ENCODE results near the gene DUSP16.
"Not testable (repeated sequence)": the region's sequence is repeated elsewhere in the genome, so short reads cannot be mapped to it uniquely, and the experiment has no call there.

DUSP16 gene

GRCh38 chr12:12585115-12585863 is 22.6 kb upstream of the DUSP16 start:
- TF ChIP-seq POLR2A (IDR thresholded peaks at IDR 0.05; ENCODE audit: low read depth, low read length) (no peak), PAX5 (IDR thresholded peaks at IDR 0.05; ENCODE audit: insufficient read depth, low read length, severe bottlenecking) (no peak), SPI1 (IDR thresholded peaks at IDR 0.05; ENCODE audit: low read depth, low read length) (no peak), POU2F2 (IDR thresholded peaks at IDR 0.05; ENCODE audit: low read depth, low read length) (no peak), POLR2AphosphoS5 (IDR thresholded peaks at IDR 0.05; ENCODE audit: low read depth, low read length) (no peak), TAF1 (IDR thresholded peaks at IDR 0.05; ENCODE audit: low read depth, low read length) (no peak)
- no peak for DNase-seq (ENCODE audit: insufficient read length, low spot score)
- FAIRE-seq = no peak

GRCh38 chr12:12583510-12584178 is 21.0 kb upstream of the DUSP16 start:
- DNase-seq (ENCODE audit: insufficient read length, low spot score) (no peak), FAIRE-seq (peak; percentile 26)
- TF ChIP-seq TAF1 (IDR thresholded peaks at IDR 0.05; ENCODE audit: low read depth, low read length) (no peak), POU2F2 (IDR thresholded peaks at IDR 0.05; ENCODE audit: low read depth, low read length) (no peak), POLR2A (IDR thresholded peaks at IDR 0.05; ENCODE audit: low read depth, low read length) (no peak), POLR2AphosphoS5 (IDR thresholded peaks at IDR 0.05; ENCODE audit: low read depth, low read length) (no peak), SPI1 (IDR thresholded peaks at IDR 0.05; ENCODE audit: low read depth, low read length) (no peak), PAX5 (IDR thresholded peaks at IDR 0.05; ENCODE audit: insufficient read depth, low read length, severe bottlenecking) (no peak)

GRCh38 chr12:12582895-12583303 is 20.2 kb upstream of the DUSP16 start:
- no peak for TF ChIP-seq POLR2A (IDR thresholded peaks at IDR 0.05; ENCODE audit: low read depth, low read length)
- peak; percentile 89 for TF ChIP-seq PAX5 (IDR thresholded peaks at IDR 0.05; ENCODE audit: insufficient read depth, low read length, severe bottlenecking)
- no peak for TF ChIP-seq TAF1 (IDR thresholded peaks at IDR 0.05; ENCODE audit: low read depth, low read length)
- TF ChIP-seq POLR2AphosphoS5 (IDR thresholded peaks at IDR 0.05; ENCODE audit: low read depth, low read length) = 0 out of 2 replicates have a peak, but pooled peaks have one; percentile 44
- peak; percentile 99 for TF ChIP-seq POU2F2 (IDR thresholded peaks at IDR 0.05; ENCODE audit: low read depth, low read length)
- TF ChIP-seq SPI1 (IDR thresholded peaks at IDR 0.05; ENCODE audit: low read depth, low read length) = peak; percentile 83
- FAIRE-seq (peak; percentile 100), DNase-seq (ENCODE audit: insufficient read length, low spot score) (no peak)

- no peak for DNase-seq (ENCODE audit: insufficient read length, low spot score)
- TF ChIP-seq SPI1 (IDR thresholded peaks at IDR 0.05; ENCODE audit: low read depth, low read length) (peak; percentile 66), TAF1 (IDR thresholded peaks at IDR 0.05; ENCODE audit: low read depth, low read length) (peak; percentile 42; the same call in 1 of the 2 replicates), POU2F2 (IDR thresholded peaks at IDR 0.05; ENCODE audit: low read depth, low read length) (peak; percentile 74; the same call in 1 of the 2 replicates), PAX5 (IDR thresholded peaks at IDR 0.05; ENCODE audit: insufficient read depth, low read length, severe bottlenecking) (no peak), POLR2A (IDR thresholded peaks at IDR 0.05; ENCODE audit: low read depth, low read length) (peak; percentile 66), POLR2AphosphoS5 (IDR thresholded peaks at IDR 0.05; ENCODE audit: low read depth, low read length) (peak; percentile 60)
- FAIRE-seq = no peak
These were observed 19.7 kb upstream of the DUSP16 start for GRCh38 chr12:12582193-12582881.

GRCh38 chr12:12580716-12581115 is 18.1 kb upstream of the DUSP16 start:
- FAIRE-seq; DNase-seq (ENCODE audit: insufficient read length, low spot score): not testable (repeated sequence)

- FAIRE-seq (no peak), DNase-seq (ENCODE audit: insufficient read length, low spot score) (no peak)
- TF ChIP-seq POU2F2 (IDR thresholded peaks at IDR 0.05; ENCODE audit: low read depth, low read length) = no peak
- TF ChIP-seq PAX5 (IDR thresholded peaks at IDR 0.05; ENCODE audit: insufficient read depth, low read length, severe bottlenecking) = no peak
These were observed 15.1 kb upstream of the DUSP16 start for GRCh38 chr12:12577786-12578185.

- FAIRE-seq (no peak), DNase-seq (ENCODE audit: insufficient read length, low spot score) (no peak)
- TF ChIP-seq POU2F2 (IDR thresholded peaks at IDR 0.05; ENCODE audit: low read depth, low read length) = no peak
- no peak for TF ChIP-seq POLR2A (IDR thresholded peaks at IDR 0.05; ENCODE audit: low read depth, low read length)
- TF ChIP-seq PAX5 (IDR thresholded peaks at IDR 0.05; ENCODE audit: insufficient read depth, low read length, severe bottlenecking) = no peak
- no peak for TF ChIP-seq POLR2AphosphoS5 (IDR thresholded peaks at IDR 0.05; ENCODE audit: low read depth, low read length)
- no peak for TF ChIP-seq SPI1 (IDR thresholded peaks at IDR 0.05; ENCODE audit: low read depth, low read length)
- TF ChIP-seq TAF1 (IDR thresholded peaks at IDR 0.05; ENCODE audit: low read depth, low read length) = no peak
These were observed 10.0 kb upstream of the DUSP16 start for GRCh38 chr12:12572659-12573058.

- not testable (repeated sequence) for FAIRE-seq; DNase-seq (ENCODE audit: insufficient read length, low spot score)
These were observed 3.3 kb upstream of the DUSP16 start for GRCh38 chr12:12565971-12566370.

GRCh38 chr12:12564911-12565310 is 2.2 kb upstream of the DUSP16 start:
- no peak for DNase-seq (ENCODE audit: insufficient read length, low spot score)
- TF ChIP-seq POU2F2 (IDR thresholded peaks at IDR 0.05; ENCODE audit: low read depth, low read length) (no peak), PAX5 (IDR thresholded peaks at IDR 0.05; ENCODE audit: insufficient read depth, low read length, severe bottlenecking) (no peak), SPI1 (IDR thresholded peaks at IDR 0.05; ENCODE audit: low read depth, low read length) (no peak), TAF1 (IDR thresholded peaks at IDR 0.05; ENCODE audit: low read depth, low read length) (no peak), POLR2AphosphoS5 (IDR thresholded peaks at IDR 0.05; ENCODE audit: low read depth, low read length) (no peak), POLR2A (IDR thresholded peaks at IDR 0.05; ENCODE audit: low read depth, low read length) (no peak)
- no peak for FAIRE-seq
